Smooth muscle cell (in vitro differentiated cells): ENCODE results near the gene SLC25A34. TPM values are rescaled to one million over a fixed set of nuclear protein-coding genes. Genes with fewer than 3 reads are reported as not detected.

Experiments
- DNase-seq: peaks from one replicate; lab custom pipeline; 2025; ENCODE audit not compliant: unreplicated experiment; lab: John Stamatoyannopoulos, UW
- H2AFZ ChIP-seq: fragments of 200-600 bp; sonication (generic); 2 replicates; pipeline ENCODE4 v1.6.0; 2016; ENCODE audit warnings: antibody characterized with exemption, low read depth, mild to moderate bottlenecking
- H3F3A ChIP-seq: fragments of 200-600 bp; sonication (generic); 2 replicates; pipeline ENCODE4 v1.6.0; 2017; ENCODE audit warnings: antibody characterized with exemption, low read depth
- H3K27ac ChIP-seq: fragments of 200-600 bp; sonication (generic); 2 replicates; pipeline ENCODE4 v1.5.1; 2016; ENCODE audit warnings: low read depth, mild to moderate bottlenecking
- H3K27me3 ChIP-seq: fragments of 200-600 bp; sonication (generic); 2 replicates; pipeline ENCODE4 v1.6.1; 2016; ENCODE audit warnings: low read depth, mild to moderate bottlenecking
- H3K36me3 ChIP-seq: fragments of 200-600 bp; sonication (generic); 2 replicates; pipeline ENCODE4 v1.5.1; 2016; ENCODE audit warnings: low read depth
- H3K4me1 ChIP-seq: fragments of 200-600 bp; sonication (generic); 2 replicates; pipeline ENCODE4 v1.5.1; 2016; ENCODE audit warnings: low read depth
- H3K4me2 ChIP-seq: fragments of 200-600 bp; sonication (generic); 2 replicates; pipeline ENCODE4 v1.6.0; 2016; ENCODE audit warnings: mild to moderate bottlenecking
- H3K4me3 ChIP-seq: fragments of 200-600 bp; sonication (generic); 2 replicates; pipeline ENCODE4 v1.5.1; 2016; ENCODE audit warnings: mild to moderate bottlenecking
- H3K79me2 ChIP-seq: fragments of 200-600 bp; sonication (generic); 2 replicates; pipeline ENCODE4 v1.6.0; 2016; ENCODE audit warnings: low read depth, mild to moderate bottlenecking
- H3K9ac ChIP-seq: fragments of 200-600 bp; sonication (generic); 2 replicates; pipeline ENCODE4 v1.6.0; 2016; ENCODE audit warnings: low read depth
- H3K9me3 ChIP-seq: fragments of 200-600 bp; sonication (generic); replicated peaks from 2 replicates; pipeline ENCODE4 v1.5.1; 2016; ENCODE audit warnings: low read depth
- H4K20me1 ChIP-seq: fragments of 200-600 bp; sonication (generic); 2 replicates; pipeline ENCODE4 v1.6.0; 2016; ENCODE audit warnings: low read depth
- CTCF ChIP-seq: fragments of 200-600 bp; sonication (generic); IDR thresholded peaks from 2 replicates; pipeline ENCODE4 v1.5.1; 2017; ENCODE audit warnings: borderline replicate concordance, mild to moderate bottlenecking, antibody characterized with exemption; ENCODE audit not compliant: insufficient read depth, poor library complexity, severe bottlenecking
- WGBS: methylation state at CpG from one replicate; pipeline ENCODE4 v1.1.7; 2016; ENCODE audit warnings: low lambda C conversion rate; 5-methylcytosine and 5-hydroxymethylcytosine counted together
- polyA plus RNA-seq: library from polyadenylated mRNA; unstranded; fragments of >200 nt; fragmentation: Nextera tagmentation; extraction: Ambion mirVana; gene quantifications from 2 replicates; pipeline ENCODE4 v1.2.1, GENCODE V29; 2016
- total RNA-seq: library from RNA; depleted of rRNA; stranded (reverse); fragments of >200 nt; gene quantifications from 2 replicates; pipeline ENCODE4 v1.2.3, GENCODE V29; 2014

Gene SLC25A34
- total and polyA plus RNA-seq, 2 experiments from 2014 or later, result 0.76 to 1.6 TPM

DNA sequence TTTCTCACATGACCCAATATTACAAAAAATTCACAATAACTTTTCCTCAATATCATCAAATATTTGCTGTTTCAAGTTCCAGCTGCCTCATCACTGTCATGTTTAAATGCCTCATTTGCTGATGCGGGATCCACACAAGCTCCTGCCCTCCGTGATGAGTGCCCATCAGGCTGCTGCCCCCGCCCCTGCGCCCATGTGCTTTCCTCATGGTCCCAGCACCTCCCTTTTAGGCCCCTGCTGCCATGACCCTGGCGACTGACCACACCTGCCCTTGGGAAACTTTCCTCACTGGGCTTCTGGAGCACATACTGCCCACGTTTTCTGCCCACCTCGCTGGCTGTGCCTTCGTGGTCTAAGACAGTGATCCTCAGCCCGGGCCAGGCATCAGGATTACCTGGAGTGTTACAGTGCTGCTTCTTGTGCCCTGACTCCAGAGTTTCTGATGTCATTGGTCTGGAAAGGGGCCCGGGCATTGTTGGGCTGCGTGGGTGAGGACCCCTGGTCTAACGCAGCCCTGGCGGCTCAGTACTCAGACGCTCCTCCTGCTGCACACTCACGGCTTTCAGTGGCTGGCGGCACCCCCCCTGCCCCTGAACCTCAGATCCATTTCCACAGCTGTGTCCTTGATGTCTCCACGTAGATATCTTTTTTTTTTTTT is 31.4 kb upstream of the SLC25A34 start:
- Histone ChIP-seq H3K9me3 (no peaks in the 10 kb centered on the region), H3K9ac (peak overlapping the region; percentile 77), H4K20me1 (peaks cover 80% of the 10 kb centered on the region), H3K4me1 (peaks cover 5% of the 10 kb centered on the region), H3K4me3 (no peak overlapping the region), H3K27me3 (no peaks in the 10 kb centered on the region), H3K4me2 (peak overlapping the region; percentile 69), H3K27ac (peak overlapping the region; percentile 94), H3F3A (peaks cover 27% of the 10 kb centered on the region), H3K79me2 (peaks cover 81% of the 10 kb centered on the region), H3K36me3 (no peaks in the 10 kb centered on the region), H2AFZ (no peak overlapping the region)
- DNase-seq, result no peak
- 87% methylated on average over 17 of the region's 17 CpGs for WGBS
- TF ChIP-seq CTCF, result no peak

GRCh38 chr1:15705184-15705566 is 30.9 kb upstream of the SLC25A34 start:
- Histone ChIP-seq H3K4me1 (peaks cover 5% of the 10 kb centered on the region), H3K79me2 (peaks cover 80% of the 10 kb centered on the region), H2AFZ (no peak overlapping the region), H3K27ac (peak overlapping the region; percentile 94), H3K9ac (no peak overlapping the region), H3K36me3 (no peaks in the 10 kb centered on the region), H4K20me1 (peaks cover 80% of the 10 kb centered on the region), H3K4me3 (no peak overlapping the region), H3K4me2 (no peak overlapping the region), H3K27me3 (no peaks in the 10 kb centered on the region), H3K9me3 (no peaks in the 10 kb centered on the region), H3F3A (peaks cover 27% of the 10 kb centered on the region)
- WGBS, result 98% methylated on average over 11 of the region's 11 CpGs
- DNase-seq, result no peak
- TF ChIP-seq CTCF, result no peak

- WGBS, result 91% methylated on average over 7 of the region's 7 CpGs
- Histone ChIP-seq H3K4me1 (peaks cover 5% of the 10 kb centered on the region), H3K79me2 (peaks cover 80% of the 10 kb centered on the region), H2AFZ (no peak overlapping the region), H3K4me3 (no peak overlapping the region), H3K9ac (no peak overlapping the region), H3K27me3 (no peaks in the 10 kb centered on the region), H4K20me1 (peaks cover 79% of the 10 kb centered on the region), H3F3A (peaks cover 26% of the 10 kb centered on the region), H3K36me3 (no peaks in the 10 kb centered on the region), H3K9me3 (no peaks in the 10 kb centered on the region), H3K4me2 (no peak overlapping the region), H3K27ac (no peak overlapping the region)
- no peak for TF ChIP-seq CTCF
- no peak for DNase-seq
These were observed 29.3 kb upstream of the SLC25A34 start for GRCh38 chr1:15706751-15707150.

GRCh38 chr1:15707239-15707925 is 28.7 kb upstream of the SLC25A34 start:
- Histone ChIP-seq H3K79me2 (peaks cover 80% of the 10 kb centered on the region), H3K9ac (no peak overlapping the region), H3K27me3 (no peaks in the 10 kb centered on the region), H4K20me1 (peaks cover 79% of the 10 kb centered on the region), H3K4me1 (peaks cover 5% of the 10 kb centered on the region), H3K27ac (no peak overlapping the region), H3K4me3 (no peak overlapping the region), H3K4me2 (no peak overlapping the region), H2AFZ (no peak overlapping the region), H3K36me3 (no peaks in the 10 kb centered on the region), H3K9me3 (no peaks in the 10 kb centered on the region), H3F3A (peaks cover 19% of the 10 kb centered on the region)
- WGBS, result 93% methylated on average over 8 of the region's 8 CpGs
- TF ChIP-seq CTCF, result no peak
- no peak for DNase-seq
